ENCODE measurements around the gene PRMT2.

The PRMT2 gene

GRCh38 chr21:46610018-46610701 lies 25.3 kb upstream of the PRMT2 start:
- no peak for TF ChIP-seq POLR2AphosphoS5 (IDR thresholded peaks at IDR 0.05; ENCODE audit: low read depth)
- Histone ChIP-seq H3K27ac (replicated peaks) (no peak overlapping the region), H3K27me3 (ENCODE audit: insufficient read depth, poor library complexity, severe bottlenecking) (no peaks in the 10 kb centered on the region), H3K4me3 (replicated peaks; ENCODE audit: insufficient read depth, low read length) (no peak overlapping the region)
- DNase-seq (ENCODE audit: low read depth in 1 of 2, low spot score in 1 of 2) = no peak

- no peak overlapping the region for H3K4me3 ChIP-seq (replicated peaks; ENCODE audit: insufficient read depth, low read length)
- no peak for DNase-seq (ENCODE audit: low read depth in 1 of 2, low spot score in 1 of 2)
- H3K27ac ChIP-seq (replicated peaks) = no peak overlapping the region
- no peaks in the 10 kb centered on the region for H3K27me3 ChIP-seq (ENCODE audit: insufficient read depth, poor library complexity, severe bottlenecking)
- no peak for TF ChIP-seq CTCF (IDR thresholded peaks at IDR 0.05; ENCODE audit: insufficient read depth, low read length)
- TF ChIP-seq GABPA (IDR thresholded peaks at IDR 0.05; ENCODE audit: low read depth) = no peak
- TF ChIP-seq POLR2AphosphoS5 (IDR thresholded peaks at IDR 0.05; ENCODE audit: low read depth) = no peak
- TF ChIP-seq REST (IDR thresholded peaks at IDR 0.05; ENCODE audit: insufficient replicate concordance, low read depth) = no peak
- TF ChIP-seq SPI1 (IDR thresholded peaks at IDR 0.05; ENCODE audit: borderline replicate concordance, low read depth) = no peak
These were observed 22.1 kb upstream of the PRMT2 start for GRCh38 chr21:46613391-46613790.

GRCh38 chr21:46616050-46616449 lies 19.4 kb upstream of the PRMT2 start:
- Histone ChIP-seq H3K4me3 (replicated peaks; ENCODE audit: insufficient read depth, low read length) (no peak overlapping the region), H3K27me3 (ENCODE audit: insufficient read depth, poor library complexity, severe bottlenecking) (no peaks in the 10 kb centered on the region), H3K27ac (replicated peaks) (no peak overlapping the region)
- no peak for DNase-seq (ENCODE audit: low read depth in 1 of 2, low spot score in 1 of 2)
- TF ChIP-seq REST (IDR thresholded peaks at IDR 0.05; ENCODE audit: insufficient replicate concordance, low read depth) (no peak), POLR2AphosphoS5 (IDR thresholded peaks at IDR 0.05; ENCODE audit: low read depth) (no peak), SPI1 (IDR thresholded peaks at IDR 0.05; ENCODE audit: borderline replicate concordance, low read depth) (no peak), GABPA (IDR thresholded peaks at IDR 0.05; ENCODE audit: low read depth) (no peak), CTCF (IDR thresholded peaks at IDR 0.05; ENCODE audit: insufficient read depth, low read length) (no peak)

- no peaks in the 10 kb centered on the region for H3K27me3 ChIP-seq (ENCODE audit: insufficient read depth, poor library complexity, severe bottlenecking)
- no peak for TF ChIP-seq SPI1 (IDR thresholded peaks at IDR 0.05; ENCODE audit: borderline replicate concordance, low read depth)
- TF ChIP-seq GABPA (IDR thresholded peaks at IDR 0.05; ENCODE audit: low read depth) = no peak
- DNase-seq (ENCODE audit: low read depth in 1 of 2, low spot score in 1 of 2) = no peak
- H3K27ac ChIP-seq (replicated peaks) = peak overlapping the region; percentile 35
- no peak overlapping the region for H3K4me3 ChIP-seq (replicated peaks; ENCODE audit: insufficient read depth, low read length)
These were observed 18.8 kb upstream of the PRMT2 start for GRCh38 chr21:46616656-46617055.
